ENCODE measurements around the gene PPP2R5E.
"Not testable (repeated sequence)": the region's sequence is repeated elsewhere in the genome, so short reads cannot be mapped to it uniquely, and the experiment has no call there.

PPP2R5E gene

DNA sequence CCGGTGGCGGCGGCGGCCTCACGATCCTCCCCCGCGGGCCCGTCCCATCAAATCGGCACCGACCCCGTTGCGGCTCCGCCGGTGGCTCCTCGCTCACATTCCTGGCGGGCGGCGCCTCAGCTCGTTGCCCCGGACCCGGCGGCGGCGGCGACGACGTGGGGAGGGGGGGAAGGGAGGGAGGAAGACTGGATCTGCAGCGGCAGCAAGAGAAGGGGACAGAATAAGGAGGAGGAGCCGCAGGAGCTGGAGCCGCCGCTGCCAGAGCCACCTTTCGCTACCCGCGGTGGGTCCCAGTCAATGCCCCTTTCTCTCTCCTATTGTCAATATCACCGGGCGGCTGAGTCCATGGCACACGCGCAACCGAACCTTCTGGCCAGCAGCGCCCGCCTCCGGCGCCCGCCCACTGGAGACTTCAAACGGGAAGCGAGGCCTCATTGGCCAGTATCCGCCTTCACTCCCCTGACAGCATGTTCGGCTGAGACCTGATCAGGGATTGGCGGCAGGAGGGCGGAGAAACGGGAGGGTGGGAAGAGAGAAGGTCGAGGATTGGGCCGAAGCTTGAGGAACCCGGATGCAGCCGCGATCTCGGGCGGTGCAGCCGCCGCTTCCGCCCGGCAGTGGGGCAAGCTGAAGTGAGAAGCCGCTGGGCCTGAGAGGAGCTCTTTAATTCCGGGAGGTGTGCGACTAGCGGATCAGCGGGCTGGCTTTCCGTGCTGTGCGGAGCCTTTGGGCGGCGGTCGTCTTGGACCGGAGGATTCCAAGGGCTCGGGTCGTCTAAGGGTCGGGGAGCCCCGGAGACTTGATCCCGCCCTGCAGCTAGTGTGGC lies at the start of gene PPP2R5E:
Gene PPP2R5E, minus strand, starts transcription at position 378 of the 826 bp plus-strand sequence. CDS start 3,692 bp downstream, outside the sequence.
- peak; percentile 100 for DNase-seq

DNA sequence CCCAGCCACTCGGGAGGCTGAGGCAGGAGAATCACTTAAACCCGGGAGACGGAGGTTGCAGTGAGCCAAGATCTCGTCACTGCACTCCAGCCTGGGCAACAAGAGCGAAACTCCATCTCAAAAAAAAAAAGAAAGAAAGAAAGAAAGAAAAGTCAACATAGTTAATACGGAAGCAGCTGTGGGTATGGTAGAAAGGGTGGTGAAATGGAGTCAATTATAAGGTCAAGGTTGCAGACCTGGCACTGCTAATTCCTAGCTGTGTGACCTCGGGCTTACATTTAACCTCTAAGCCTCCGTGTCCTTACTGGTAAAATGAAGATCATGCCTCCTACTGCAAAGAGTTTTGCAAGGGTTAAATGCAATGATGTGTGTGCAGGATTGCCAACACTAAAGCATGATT lies 39.9 kb upstream of the PPP2R5E start:
- DNase-seq: not testable (repeated sequence)

DNA sequence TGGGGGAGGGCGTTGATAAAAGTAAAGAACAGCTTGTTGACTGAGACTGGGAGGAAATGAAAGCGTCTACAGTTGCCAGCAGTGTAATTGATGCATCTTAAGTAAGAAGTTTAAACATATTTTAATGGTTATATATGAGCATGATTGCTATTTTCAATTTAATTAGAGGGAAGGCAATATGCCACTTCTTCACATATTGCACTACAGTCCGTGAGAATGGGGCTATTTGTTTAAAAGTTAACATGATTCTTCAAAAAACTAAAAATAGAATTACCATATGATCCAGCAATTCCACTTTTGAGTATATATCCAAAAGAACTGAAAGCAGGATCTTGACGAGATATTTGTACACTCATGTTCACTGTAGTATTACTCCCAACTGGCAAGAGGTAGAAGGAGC lies 38.3 kb upstream of the PPP2R5E start:
- DNase-seq: no peak

DNA sequence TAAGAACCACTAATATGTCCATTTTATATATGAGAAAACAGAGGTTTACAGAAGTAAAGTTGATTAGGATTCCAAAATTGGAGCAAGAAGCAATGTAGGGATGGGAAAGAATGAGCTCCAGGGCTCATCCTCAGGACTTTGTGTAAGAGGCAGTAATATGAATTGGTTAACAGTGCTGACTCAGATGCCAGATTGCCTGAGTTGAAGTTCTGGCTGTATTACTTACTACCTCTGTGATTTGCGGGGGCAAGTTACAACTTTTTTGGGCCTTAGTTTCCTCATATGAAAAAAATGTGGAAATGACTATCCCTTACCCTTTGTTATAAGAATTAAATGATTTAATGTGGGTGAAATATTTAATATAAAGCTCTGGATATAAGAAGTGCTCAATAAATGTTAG lies 35.1 kb upstream of the PPP2R5E start:
- no peak for DNase-seq

DNA sequence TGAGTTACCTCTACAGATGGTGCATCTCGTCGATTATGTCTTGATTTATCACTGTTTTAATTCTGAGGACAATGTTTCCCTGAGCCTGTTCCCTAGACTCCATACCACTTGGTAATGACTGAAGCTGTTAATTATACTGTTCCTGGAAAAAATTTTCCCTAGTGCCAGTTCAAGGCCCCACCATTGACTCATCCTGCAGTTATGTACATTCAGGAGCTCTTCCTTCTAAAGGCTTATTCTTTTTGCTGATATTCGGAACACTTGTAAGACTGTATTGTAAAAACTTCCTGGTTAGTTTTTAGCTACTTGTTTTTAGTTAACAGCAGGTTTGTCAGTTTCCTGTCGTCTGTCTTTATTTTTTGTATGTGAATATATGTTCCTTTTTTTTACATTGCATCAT lies 30.4 kb upstream of the PPP2R5E start:
- DNase-seq: no peak

DNA sequence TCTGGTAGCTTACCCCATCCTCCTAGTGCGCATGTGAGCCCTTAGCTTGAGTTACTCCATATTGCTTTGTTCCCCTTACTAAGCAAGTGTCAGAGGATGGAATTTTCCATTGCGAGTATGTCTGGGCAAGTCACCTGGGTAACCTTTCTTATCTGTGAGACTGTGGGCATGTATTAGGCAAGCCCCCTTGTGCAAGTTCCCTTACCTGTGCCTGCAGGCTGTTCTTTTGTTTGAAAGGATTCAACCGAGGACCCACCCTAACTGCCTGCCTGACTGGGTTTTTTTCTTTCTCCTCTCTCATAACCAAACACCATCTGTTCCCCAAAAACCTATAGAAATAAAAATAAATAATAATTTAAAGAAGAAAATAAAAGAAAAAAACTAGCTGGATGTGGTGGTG lies 22.3 kb upstream of the PPP2R5E start:
- DNase-seq: no peak

DNA sequence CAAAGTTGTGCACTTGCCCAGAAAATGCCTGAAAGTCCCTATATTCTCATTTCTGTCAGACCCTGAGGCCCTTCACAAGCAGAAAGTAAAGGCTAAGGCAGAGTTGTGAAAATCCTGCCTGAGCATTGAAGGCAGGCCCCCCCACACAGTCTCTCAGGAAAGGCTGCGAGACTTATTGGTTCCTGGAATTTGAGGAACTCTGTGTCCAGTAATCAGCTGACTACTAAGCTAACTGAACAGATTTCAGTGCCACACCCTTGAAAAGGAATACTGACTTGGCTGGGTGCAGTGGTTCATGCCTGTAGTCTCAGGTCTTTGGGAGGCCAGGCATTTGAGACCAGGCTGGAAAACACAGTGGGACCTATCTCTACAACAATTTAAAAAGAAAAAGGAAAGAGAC lies 21.1 kb upstream of the PPP2R5E start:
- DNase-seq: no peak

DNA sequence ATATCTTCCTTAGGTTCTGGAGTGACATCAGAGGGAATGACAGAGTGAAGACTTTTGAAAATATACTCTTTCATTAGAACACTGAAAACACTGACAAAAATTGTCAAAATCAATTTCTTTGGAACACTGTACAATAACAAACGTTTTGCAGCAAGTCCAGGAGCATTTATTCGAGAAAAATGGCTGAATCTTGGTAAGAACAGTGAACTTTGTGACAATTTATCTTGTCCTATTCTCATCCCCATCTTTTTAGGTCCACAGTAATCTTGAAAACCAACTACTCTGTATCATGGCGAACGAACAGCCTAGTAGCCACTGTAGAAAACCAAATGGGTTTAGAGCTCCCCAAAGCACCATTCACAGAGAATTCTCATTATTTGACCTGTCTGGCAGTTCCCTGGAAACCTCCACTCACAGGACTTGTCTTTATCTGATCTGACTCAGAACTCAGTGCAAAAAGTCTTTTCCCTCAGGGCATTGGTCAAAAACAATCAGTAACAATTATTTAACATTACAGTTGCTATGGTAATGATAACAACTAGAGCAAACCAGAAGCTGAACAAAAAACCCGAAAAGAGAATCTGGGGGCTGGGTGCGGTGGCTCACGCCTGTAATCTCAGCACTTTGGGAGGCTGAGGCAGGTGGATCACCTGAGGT lies 20.3 kb upstream of the PPP2R5E start:
- DNase-seq: no peak

DNA sequence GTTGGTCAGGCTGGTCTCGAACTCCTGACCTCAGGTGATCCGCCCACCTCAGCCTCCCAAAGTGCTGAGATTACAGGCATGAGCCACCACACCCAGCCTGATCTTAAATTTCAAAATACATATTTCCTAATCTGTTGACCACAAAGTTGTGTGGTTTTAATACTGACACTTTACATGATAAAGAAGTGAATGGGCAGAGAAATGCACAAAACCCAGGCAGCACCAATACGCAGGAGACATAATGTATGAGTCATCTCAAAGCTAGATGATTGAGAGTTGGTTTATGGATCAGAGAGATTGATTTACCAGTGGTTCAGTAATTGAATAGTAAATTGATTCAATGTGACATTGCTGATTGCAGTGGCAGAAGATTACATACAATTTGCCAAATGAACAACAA lies 19.2 kb upstream of the PPP2R5E start:
- DNase-seq: no peak

DNA sequence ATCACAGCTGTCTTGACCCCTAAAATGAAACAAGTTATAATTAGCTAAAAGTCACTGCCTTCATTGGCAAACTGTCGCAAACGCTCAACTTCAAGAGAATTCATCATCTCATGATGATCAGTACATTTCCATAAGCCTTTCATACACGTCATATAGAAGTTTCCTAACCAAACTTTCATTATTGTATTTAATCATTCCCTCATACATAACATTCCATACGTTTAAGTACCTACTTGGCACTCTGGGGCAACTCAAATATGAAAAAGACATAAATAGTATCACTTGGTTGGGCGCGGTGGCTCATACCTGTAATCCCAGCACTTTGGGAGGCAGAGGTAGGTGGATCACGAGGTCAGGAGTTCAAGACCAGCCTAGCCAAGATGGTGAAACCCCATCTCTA lies 12.4 kb upstream of the PPP2R5E start:
- DNase-seq: no peak

DNA sequence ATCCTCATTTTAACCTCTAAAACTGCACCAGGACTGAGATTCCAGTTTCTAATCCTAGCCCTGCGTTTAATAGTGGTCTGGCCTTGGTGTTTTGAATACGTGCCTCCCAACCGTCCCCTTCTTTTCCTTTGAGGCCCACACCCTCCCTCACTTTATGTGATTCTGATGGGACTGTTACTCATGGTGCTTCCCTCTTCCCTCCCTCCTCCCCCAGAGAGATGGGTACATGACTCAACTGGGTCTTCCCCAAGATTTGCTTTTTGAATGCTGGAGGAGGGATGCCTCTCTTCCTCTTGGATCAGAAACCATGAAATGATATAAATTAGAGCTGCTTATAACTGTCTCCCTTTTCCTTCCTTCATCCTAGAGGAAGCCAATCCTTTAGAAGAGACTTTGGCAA lies 8.2 kb upstream of the PPP2R5E start:
- no peak for DNase-seq

DNA sequence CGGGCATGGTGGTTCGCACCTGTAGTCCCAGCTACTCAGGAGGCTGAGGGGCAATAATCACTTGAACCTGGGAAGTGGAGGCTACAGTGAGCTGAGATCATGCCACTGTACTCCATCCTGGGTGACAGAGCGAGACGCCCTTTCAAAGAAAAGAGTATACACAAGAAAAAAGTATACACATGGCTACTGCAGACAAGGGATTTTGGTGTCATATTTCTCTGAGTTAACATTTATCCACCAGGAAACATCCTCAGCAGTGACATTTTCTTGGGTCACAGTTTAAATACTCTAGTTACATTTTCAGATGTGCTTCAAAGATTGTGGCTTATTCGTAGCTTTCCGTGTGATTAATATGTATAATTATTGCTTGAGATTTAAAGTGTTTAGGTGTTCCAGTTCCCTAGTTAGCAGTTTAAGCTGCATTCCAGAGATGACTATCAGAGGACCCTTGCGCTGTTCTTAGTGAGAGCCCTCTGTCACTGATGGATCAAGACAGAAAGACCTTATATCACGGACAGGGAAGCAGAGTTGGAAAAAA lies 4.7 kb upstream of the PPP2R5E start:
- no peak for DNase-seq

DNA sequence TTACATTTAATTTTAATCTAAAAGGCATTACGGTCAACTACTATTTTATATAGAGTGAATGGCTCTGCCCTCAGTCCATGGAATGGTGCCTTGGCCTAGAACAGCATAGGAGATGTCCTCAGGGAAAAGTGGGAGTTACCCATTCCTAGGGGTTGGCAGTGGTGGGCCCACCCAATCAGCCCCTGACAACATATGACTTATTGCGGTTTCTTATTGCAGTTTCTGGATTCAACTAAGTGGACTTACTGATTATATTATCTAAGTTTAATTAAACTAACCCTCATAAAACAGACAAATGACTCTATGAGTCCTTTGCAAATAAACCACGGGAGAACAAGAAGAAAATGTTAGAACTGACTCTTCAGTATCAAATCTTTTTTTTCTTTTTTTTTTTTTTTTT lies 2.3 kb upstream of the PPP2R5E start:
- no peak for DNase-seq

DNA sequence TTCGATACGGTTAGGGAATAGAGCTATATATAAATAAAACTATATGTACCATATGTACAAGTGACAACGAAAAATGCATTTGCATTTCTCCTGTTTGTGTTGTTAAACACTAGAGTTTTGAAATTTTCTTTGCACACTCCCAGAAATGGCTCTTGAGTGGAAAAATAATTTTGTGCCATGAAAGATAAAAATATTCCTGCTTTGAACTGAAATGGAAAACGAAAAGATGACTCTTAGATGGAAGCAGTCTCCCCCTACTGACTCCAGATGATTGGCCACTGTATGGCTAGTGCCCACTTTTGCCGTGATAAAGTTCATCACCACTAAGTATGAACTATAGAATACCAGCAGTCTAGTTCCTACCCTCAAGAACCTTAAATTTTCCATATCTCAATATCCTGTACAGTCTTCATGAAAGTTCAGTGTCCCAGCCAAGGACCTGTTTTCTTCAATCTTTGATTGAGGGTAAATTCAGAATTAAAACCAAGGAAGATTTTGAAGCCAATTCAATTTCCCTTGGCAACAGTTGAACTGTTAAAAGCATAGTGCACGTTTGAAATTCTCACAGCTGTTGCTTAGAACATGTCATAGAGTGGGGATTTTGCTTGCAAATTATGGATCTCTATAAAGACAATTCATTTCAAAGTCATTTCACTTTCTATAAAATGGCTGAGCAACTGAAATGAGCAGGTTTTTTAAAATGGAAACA lies 1.6 kb upstream of the PPP2R5E start:
- DNase-seq: no peak

DNA sequence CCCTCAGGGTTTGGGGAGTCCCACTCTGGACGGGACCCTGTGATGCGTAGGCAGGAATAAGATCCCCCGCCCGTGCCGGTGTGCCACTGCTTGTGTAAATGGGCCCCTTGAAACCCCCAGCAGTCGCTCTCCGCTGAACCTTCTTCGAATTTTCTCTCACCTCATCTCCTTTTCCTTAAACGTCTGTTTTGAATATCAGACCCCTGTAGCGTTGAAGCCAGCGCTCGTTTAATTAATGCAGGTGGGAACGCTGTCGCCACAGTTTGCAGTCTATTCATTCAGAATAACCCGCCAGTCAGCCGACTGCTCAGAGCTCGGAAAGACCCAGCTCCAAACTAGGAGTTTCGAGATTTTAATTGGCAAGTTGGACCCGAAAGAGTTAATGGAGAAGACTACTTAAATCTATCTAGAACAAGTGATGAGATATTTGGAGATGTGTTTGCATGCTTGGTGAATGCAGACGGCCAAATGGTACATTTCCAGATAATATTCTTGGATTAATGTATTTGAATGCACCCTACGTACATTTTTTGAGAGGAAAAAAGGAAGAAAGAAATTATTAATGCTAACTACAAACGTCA lies 739 bp upstream of the PPP2R5E start:
- no peak for DNase-seq

DNA sequence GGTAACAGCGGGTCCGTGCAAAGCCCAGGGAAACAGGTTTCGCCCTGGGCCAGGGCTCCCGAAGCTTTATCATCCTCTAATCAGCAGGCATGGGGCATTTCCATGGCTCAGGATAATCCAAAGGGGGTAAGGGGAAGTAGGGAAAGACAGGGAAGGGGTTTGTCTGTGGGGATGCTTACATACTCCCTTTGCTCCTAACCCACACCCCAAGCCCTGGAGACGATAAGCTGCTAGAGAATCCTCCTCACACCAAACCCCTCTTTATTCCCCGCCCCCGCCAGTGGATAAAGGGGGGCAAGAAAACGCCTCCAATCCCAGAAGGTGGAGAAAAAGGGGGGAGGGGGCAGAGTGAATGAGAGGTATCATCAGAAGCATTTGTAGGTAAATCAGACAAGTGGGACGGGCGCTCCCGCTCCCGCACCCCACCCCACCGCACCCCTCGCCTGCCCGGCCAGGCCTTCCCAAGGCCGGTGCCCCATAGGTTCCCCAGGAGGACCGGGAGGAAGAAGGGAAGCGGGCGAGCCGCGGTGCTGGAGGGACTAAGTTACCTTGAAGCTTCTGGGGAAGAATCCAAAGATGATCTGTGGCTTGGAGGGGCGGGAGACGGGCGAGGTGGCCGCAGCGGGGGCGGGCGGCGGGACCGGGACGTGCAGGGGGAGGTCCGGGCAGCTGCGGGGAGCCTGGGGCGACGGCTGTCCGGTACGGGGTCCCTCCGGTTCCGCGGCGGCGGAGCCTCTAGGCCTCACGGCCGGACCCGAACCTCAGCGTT lies 762 bp downstream of the PPP2R5E start:
- DNase-seq: peak; percentile 12

DNA sequence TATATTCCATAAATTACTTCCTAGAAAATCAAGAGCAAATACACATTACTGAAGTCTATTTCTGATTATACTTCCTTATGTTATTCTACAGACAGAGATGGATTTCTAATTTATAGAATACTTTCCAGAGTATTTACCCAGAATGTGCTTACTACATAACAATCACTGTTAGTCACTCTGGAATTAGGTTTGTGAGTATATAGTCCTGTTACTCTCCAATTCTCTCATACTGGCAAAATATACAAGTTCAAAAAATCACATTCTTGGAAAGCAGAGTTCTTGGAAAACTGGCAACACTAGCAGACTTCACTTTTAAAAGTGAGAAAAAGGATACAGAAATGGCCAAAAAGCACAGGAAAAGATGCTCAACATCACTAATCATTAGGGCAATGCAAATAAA lies 7.3 kb downstream of the PPP2R5E start:
- DNase-seq: no peak

DNA sequence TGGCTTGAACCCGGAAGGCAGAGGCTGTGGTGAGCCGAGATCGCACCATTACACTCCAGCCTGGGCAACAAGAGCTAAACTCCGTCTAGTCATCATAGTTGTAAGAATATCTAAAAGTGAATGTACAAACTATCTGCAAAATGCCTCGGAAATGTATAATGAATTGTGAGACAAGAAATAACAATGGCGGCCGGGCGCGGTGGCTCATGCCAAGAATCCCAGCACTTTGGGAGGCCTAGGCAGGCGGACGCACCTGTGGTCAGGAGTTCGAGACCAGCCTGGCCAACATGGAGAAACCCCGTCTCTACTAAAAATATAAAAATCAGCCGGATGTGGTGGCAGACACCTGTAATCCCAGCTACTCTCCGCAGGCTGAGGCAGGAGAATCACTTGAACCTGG lies 9.7 kb downstream of the PPP2R5E start:
- no peak for DNase-seq

DNA sequence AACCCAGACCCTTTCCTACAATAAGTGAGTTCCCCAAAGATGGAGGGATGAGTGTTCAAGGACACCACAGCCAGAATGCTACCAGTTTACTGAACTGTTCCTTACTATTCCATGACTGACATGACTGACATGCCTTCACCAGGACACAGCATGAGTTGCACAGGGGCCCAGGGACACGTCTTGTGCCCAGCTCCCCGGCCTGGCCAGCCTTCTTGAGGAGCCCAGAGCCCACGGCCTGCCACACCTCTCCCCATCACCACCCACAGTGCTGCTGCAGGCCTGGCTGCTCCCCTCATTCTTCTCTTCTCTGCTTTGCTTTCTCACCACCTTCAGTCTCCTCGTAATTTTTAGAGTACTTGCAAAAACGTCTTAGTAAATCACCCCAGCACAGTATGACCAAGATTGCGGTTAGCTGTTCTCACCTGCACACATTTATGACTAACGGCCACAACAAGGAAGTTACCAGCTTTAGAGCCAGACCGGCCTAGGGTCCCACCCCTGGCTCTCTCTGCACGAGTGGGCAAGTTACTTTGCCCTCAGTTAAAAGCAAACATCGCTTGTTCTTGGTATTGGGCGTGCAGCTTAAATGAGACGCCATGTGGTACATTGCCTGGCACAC lies 18.5 kb downstream of the PPP2R5E start:
- DNase-seq: peak; percentile 25

DNA sequence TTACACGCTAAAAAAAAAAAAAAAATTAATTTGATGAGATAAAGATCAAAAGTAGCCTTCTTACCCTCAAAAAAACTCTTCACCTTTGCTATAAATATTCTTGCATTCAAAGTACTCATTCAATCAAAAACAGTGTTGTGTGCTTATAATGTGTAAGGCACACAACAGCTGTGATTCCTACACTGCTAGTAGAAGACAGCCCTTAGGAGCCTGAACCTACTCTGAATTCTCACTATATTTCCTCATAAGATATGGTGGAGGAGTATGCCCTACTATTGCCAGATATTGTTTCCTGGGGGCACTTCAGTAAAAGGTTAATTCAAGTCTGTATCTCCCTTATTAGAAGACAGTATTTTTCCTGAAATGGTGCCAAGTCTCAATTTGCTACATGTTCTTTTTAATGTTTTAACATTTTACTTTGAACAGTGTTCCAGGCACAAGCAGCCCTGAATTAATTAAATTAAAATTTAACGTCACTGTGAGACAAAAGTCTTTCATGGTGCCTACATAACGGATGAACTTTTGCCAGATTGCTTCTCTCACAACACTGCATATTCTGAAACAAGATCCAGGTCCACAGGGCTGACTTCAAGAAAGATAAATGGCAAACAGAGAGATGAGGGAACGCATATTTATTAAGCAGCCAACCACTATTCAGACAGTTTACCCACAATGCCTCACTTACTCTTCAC lies 19.3 kb downstream of the PPP2R5E start:
- no peak for DNase-seq

DNA sequence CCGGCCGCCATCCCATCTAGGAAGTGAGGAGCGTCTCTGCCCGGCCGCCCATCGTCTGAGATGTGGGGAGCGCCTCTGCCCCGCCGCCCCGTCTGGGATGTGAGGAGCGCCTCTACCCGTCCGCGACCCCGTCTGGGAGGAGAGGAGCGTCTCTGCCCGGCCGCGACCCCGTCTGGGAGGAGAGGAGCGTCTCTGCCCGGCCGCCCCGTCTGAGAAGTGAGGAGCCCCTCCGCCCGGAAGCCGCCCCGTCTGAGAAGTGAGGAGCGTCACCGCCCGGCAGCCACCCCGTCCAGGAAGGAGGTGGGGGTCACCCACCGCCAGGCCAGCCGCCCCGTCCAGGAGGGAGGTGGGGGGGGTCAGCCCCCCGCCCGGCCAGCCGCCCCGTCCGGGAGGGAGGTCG lies 20.7 kb downstream of the PPP2R5E start:
- not testable (repeated sequence) for DNase-seq

All from DMS79 (cell line).